Activated effector memory CD4-positive, alpha-beta T cell treated with anti-CD3 and anti-CD28 coated beads, Interleukin-2, amount 50 U/mL, for 16 hours (primary cell): ENCODE measurements around the gene PRR19.

Source experiments
- DNase-seq: peaks from one replicate; pipeline ENCODE4 v3.0.0-alpha.2; 2020

PRR19 gene

GRCh38 chr19:42297039-42297438, 4.9 kb upstream of the PRR19 start:
- no peak for DNase-seq

GRCh38 chr19:42303101-42303464, 1.2 kb downstream of the PRR19 start:
- DNase-seq: no peak

- DNase-seq: no peak
Observed at GRCh38 chr19:42303876-42304275, 1.9 kb downstream of the PRR19 start.

GRCh38 chr19:42306646-42307045, 4.7 kb downstream of the PRR19 start:
- DNase-seq: no peak

GRCh38 chr19:42309686-42310085, 7.8 kb downstream of the PRR19 start:
- no peak for DNase-seq

GRCh38 chr19:42311657-42312056, 9.7 kb downstream of the PRR19 start:
- DNase-seq: no peak

GRCh38 chr19:42312370-42312769, 10.4 kb downstream of the PRR19 start:
- no peak for DNase-seq

- DNase-seq: peak; percentile 75
Observed at GRCh38 chr19:42313096-42313839, 11.3 kb downstream of the PRR19 start, which contains the start of gene TMEM145. TSS of gene TMEM145 (plus strand) at chr19:42313309. CDS start at chr19:42313377, 68 bp downstream.

GRCh38 chr19:42313840-42314755, 12.2 kb downstream of the PRR19 start:
- no peak for DNase-seq

GRCh38 chr19:42315024-42315423, 13.1 kb downstream of the PRR19 start:
- no peak for DNase-seq

- DNase-seq: no peak
Observed at GRCh38 chr19:42316223-42317211, 14.6 kb downstream of the PRR19 start.

- DNase-seq: no peak
Observed at GRCh38 chr19:42317535-42317934, 15.6 kb downstream of the PRR19 start.

GRCh38 chr19:42322305-42322704, 20.4 kb downstream of the PRR19 start:
- no peak for DNase-seq

- DNase-seq: no peak
Observed at GRCh38 chr19:42323473-42323851, 21.5 kb downstream of the PRR19 start.

GRCh38 chr19:42323852-42324654, 22.1 kb downstream of the PRR19 start:
- peak; percentile 72 for DNase-seq

GRCh38 chr19:42324655-42325307, 22.8 kb downstream of the PRR19 start:
- no peak for DNase-seq

GRCh38 chr19:42325308-42325895, 23.5 kb downstream of the PRR19 start, which contains the start of gene MEGF8:
TSS of gene MEGF8 (plus strand) at chr19:42325635. CDS start at chr19:42326244, 609 bp downstream.
- DNase-seq: peak; percentile 100

- DNase-seq: peak; percentile 74
Observed at GRCh38 chr19:42325896-42326771, 24.2 kb downstream of the PRR19 start.

GRCh38 chr19:42326969-42327368, 25.0 kb downstream of the PRR19 start:
- DNase-seq: no peak

- DNase-seq: no peak
Observed at GRCh38 chr19:42327381-42327780, 25.4 kb downstream of the PRR19 start.
